HCT116 (cell line): ENCODE results near the gene SYNGAP1.

Source experiments
- CTCF ChIP-seq, 3 experiments: fragments of 200-600 bp in 1 of 3; sonication (generic) in 1 of 3; IDR thresholded peaks in 2 of 3; conservative IDR thresholded peaks in 1 of 3; 2 replicates each; pipeline ENCODE4 v1.5.1; 2012 to 2017; ENCODE audit warnings: low read depth in 2 of 3, low read length in 2 of 3, antibody characterized with exemption in 1 of 3, borderline replicate concordance in 1 of 3, control low read depth in 1 of 3, mild to moderate bottlenecking in 1 of 3, mixed read lengths in 1 of 3, mixed run types in 1 of 3, moderate library complexity in 1 of 3; ENCODE audit not compliant: insufficient read depth in 1 of 3
- EZH2 ChIP-seq: fragments of 200-600 bp; sonication (generic); IDR thresholded peaks from 2 replicates; pipeline ENCODE4 v1.6.1; 2017; ENCODE audit warnings: antibody characterized with exemption, mixed run types
- EZH2phosphoT487 ChIP-seq: fragments of 200-600 bp; IDR thresholded peaks from 2 replicates; pipeline ENCODE4 v1.6.1; 2018; ENCODE audit warnings: antibody characterized with exemption, borderline replicate concordance
- SP1 ChIP-seq: IDR thresholded peaks from 2 replicates; pipeline ENCODE4 v1.6.1; 2012; ENCODE audit warnings: low read depth
- ZBTB33 ChIP-seq: IDR thresholded peaks from 2 replicates; pipeline ENCODE4 v1.6.1; 2011; ENCODE audit warnings: mild to moderate bottlenecking, low read length, moderate library complexity; ENCODE audit not compliant: insufficient replicate concordance; ENCODE audit errors: extremely low read depth
- TF ChIP-seq, protein P1 (sequence below): IDR thresholded peaks from 2 replicates; pipeline ENCODE4 v1.6.1; 2012

GRCh38 chr6:33404884-33405283, 15.0 kb upstream of the SYNGAP1 start:
- TF ChIP-seq CTCF (IDR thresholded peaks at IDR 0.05 in 2 of 3, conservative IDR thresholded peaks at IDR 0.05 in 1 of 3; ENCODE audit: borderline replicate concordance in 1 of 3, insufficient read depth in 1 of 3, low read depth in 2 of 3, low read length in 2 of 3) (no peak), EZH2 (no peak), EZH2phosphoT487 (no peak), SP1 (no peak), ZBTB33 (no peak)
- TF ChIP-seq, protein P1, sequence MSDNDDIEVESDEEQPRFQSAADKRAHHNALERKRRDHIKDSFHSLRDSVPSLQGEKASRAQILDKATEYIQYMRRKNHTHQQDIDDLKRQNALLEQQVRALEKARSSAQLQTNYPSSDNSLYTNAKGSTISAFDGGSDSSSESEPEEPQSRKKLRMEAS = no peak
